GM20431 (cell line): ENCODE data around the gene INTU.
"Not testable (repeated sequence)": the region's sequence is repeated elsewhere in the genome, so short reads cannot be mapped to it uniquely, and the experiment has no call there.

Experiments
- in situ Hi-C: fragments of 300-500 bp; cut with MseI, MboI; formaldehyde crosslinking; loops from one replicate; pipeline ENCODE4 v1.15.0; 2020; ENCODE audit warnings: low sequenced_read_pairs; ENCODE audit not compliant: unreplicated experiment

INTU gene

GRCh38 chr4:127632420-127633403 is at the start of gene INTU:
INTU (plus strand) TSS chr4:127632957; CDS start chr4:127633035, 78 bp downstream.
- in situ Hi-C loops = no loop called here

GRCh38 chr4:127586496-127586895 is 46.3 kb upstream of the INTU start:
- in situ Hi-C loops = not testable (repeated sequence)

- in situ Hi-C loops = no loop called here
These were observed 45.7 kb upstream of the INTU start for GRCh38 chr4:127586922-127587571.

DNA sequence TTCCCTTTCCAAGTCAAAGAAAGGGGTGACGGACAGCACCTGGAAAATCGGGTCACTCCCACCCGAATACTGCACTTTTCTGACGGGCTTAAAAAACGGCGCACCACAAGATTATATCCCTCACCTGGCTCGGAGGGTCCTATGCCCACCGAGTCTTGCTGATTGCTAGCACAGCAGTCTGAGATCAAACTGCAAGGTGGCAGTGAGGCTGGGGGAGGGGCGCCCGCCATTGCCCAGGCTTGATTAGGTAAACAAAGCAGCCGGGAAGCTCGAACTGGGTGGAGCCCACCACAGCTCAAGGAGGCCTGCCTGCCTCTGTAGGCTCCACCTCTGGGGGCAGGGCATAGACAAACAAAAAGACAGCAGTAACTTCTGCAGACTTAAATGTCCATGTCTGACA is 43.6 kb upstream of the INTU start:
- in situ Hi-C loops = not testable (repeated sequence)

DNA sequence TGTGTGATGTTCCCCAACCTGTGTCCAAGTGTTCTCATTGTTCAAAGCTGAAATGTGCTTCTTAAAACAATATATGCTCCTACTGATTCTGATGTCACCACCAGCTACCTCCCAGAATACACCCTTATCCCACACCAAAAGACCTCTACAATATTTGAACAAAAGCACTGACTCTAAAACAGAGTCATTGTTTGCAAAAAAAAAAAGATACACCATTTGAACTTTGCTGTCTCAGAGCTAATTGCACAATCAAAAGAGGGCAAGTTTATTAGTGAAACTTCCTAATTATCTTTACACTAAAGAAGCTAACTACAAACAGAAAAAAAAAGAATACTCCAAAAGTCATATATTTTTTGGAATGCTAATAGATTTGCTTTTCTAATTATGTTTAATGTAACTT is 34.1 kb upstream of the INTU start:
- in situ Hi-C loops = no loop called here

DNA sequence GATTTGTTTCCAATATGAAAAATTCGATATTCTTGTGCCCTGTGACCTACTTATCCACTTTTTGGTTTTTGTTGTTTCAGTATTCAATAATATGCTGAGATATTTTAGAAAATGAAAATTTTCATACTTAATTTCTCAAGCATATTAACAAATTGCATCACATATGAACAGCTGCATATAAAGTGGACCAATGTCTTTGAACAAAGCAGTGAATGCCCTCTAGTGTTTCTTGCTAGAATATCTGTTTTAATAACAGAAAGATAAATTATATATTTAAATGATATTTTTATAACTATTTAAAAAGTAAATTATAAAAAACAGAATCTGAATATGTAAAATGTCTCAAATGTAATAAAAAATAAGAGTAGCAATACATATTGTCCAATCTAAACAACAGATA is 31.7 kb upstream of the INTU start:
- in situ Hi-C loops = loop anchor here (10.0 kb wide), 1 partner anchor 134 kb away; the partner anchor contains the start of gene SLC25A31

DNA sequence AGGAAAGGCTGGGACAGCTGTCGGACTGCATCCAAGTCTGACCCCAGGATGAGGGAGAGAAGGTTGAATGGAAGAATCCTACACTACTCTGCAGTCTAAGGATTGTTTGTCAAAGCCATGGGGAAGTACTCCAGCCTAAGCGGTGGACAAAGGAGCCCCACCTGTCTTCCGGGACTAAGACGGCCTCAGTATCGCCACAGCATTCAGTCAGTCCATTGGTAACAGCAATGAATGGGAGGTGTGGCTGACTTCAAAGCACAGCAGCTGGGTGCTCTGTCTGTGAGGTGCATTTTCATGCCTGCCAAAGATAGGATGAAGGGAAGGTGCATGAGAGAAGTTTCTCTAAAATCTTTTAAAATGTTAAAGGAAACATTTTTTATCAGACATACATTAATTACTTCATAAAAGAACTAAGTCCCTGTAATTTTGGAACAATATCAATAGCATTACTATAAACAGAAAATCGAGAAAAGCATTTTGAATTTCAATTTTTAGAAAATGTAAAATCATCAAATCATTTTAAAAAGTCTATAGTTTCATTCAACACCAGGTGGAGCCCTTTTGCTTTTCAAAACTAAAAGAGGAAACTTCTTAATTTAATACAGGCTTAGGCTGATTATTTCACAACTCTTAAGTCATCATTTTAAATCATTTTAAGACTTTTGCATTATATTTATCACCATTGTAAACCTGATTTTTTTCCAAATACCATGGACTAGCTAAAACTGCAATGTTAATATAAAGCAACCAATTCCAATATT is 27.6 kb upstream of the INTU start:
- in situ Hi-C loops = loop anchor here (10.0 kb wide), 1 partner anchor 130 kb away; the partner anchor contains the start of gene SLC25A31

GRCh38 chr4:127606823-127607222 is 25.9 kb upstream of the INTU start:
- in situ Hi-C loops = loop anchor here (10.0 kb wide), 1 partner anchor 128 kb away; the partner anchor contains the start of gene SLC25A31

- in situ Hi-C loops = loop anchor here (10.0 kb wide), 1 partner anchor 125 kb away; the partner anchor contains the start of gene SLC25A31
These were observed 23.3 kb upstream of the INTU start for GRCh38 chr4:127609484-127609883.

DNA sequence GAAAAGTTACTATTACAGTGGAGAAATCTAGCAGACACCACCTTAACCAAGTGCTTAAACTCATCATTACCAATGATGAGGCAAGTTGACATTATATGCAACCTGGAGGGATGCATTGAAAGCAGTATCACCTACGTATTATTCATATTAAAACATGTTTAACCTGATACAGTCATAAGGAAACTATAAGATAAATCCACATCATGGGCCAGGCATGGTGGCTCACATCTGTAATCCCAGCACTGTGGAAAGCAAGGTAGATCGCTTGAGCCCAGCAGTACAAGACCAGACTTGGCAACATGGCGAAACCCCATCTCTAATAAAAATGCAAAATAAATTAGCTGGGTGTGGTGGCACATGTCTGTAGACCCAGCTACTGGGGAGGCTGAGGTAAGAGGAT is 22.3 kb upstream of the INTU start:
- in situ Hi-C loops = no loop called here

DNA sequence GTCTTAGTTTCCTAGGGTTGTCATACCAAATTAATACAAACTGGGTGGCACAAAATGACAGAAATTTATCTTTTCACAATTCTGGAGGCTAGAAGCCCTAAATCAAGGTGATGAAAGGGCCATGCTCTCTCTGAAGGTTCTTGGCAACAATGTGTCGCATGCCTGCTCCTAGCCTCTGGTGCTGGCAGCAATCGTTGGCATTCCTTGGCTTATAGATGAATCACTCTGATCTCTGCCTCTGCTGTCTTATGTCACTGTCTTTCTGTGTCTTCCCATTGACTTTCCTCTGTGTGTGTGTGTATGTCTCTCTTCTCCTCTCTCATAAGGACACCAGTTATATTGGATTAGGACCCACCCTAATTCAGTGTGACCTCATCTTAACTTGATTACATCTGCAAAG is 15.9 kb upstream of the INTU start:
- in situ Hi-C loops = no loop called here

DNA sequence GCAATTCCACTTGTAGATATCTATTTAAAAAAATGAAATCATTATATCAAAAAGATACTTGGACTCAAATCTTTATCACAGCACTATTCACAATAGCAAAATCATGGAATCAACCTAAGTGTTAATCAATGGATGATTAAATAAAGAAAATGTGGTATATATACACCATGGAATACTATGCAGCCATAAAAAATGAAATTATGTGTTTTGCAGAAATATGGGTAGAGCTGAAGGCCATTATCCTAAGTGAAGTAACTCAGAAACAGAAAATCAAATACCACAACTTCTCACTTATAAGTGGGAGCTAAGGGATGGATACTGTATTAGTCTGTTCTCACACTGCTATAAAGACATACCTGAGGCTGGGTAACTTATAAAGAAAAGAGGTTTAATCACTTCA is 14.3 kb upstream of the INTU start:
- in situ Hi-C loops = no loop called here

DNA sequence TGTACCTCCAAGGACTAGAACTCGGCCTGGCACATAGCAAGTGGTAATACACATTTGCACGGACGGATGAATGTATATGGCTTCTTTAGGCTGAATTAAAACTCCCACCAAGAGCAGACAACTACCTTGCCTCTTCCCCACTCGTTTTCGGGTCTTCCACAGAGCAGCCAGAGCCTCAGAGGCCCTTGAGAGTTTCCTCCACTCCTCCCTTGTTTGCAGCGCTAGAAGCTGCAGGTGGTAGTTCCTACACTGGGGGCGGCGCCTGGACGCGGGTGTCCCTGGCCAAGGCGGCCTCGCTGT is 10.2 kb upstream of the INTU start:
- in situ Hi-C loops = no loop called here

DNA sequence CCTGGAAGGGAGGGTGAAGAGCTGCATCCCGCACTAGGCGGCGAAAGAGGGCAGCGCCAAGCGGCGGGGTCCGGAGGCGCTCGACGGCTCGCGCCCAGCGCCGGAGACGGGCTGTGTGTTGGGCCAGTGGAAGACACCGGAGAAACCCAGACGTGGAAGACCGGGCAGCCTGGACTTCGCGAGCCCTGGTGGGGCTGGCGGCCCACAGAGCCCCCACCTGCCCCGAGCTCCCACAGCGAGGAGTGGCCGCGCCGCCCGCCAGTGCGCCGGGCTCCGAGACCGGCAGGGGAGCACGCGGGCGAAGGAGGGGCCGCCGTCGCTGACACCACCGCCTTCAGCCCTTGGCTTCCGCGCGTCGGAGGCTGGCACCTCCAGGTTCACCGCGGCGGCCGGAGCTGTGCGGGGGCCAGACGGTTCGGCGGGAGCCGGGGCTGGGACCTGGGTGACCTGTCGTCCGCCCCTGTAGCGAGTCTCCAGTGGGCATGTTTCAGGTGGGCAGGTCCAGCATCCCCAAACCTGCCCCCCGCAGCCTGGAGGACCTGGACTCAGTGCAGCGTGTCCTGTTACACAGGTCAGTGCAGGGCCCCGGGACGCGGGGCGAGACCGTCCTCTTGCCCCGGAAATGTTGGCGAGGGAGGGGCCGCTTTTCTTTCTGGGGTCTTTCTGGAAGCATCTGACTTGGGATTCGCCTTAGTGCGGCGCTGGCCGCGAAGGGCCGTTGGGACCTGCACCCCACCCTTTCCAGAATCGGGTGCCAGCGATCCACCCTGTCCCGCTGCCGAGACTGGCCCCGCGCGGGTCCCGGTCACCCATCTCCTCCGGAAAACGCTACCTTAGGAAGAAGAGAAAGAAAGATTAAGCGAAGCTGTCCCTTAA is 9.6 kb upstream of the INTU start:
- in situ Hi-C loops = no loop called here

- in situ Hi-C loops = no loop called here
These were observed 9.0 kb upstream of the INTU start for GRCh38 chr4:127623797-127624083.

DNA sequence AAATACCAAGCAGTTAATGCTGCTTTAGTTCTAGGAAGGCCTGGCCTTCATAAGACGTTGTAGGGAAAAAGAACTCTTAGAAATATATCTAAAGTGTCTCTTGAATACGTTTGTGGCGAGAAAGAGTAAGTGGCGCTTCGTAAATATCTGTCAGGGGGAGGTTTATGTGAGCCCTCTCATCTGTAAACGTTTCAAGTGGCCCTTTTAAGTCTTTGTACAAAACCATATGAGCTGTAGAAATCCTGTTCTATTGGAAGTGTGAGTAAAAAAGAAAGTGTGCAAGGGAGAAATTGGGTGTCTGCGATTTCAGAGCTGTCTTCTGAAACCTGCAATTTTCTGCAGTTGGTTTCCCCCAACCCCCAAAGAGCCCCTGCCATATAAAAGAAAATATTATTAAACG is 8.6 kb upstream of the INTU start:
- in situ Hi-C loops = no loop called here

- in situ Hi-C loops = no loop called here
These were observed 3.4 kb upstream of the INTU start for GRCh38 chr4:127629371-127629770.

- in situ Hi-C loops = no loop called here
These were observed 2.6 kb upstream of the INTU start for GRCh38 chr4:127630152-127630551.

GRCh38 chr4:127631420-127631819 is 1.3 kb upstream of the INTU start:
- in situ Hi-C loops = no loop called here

- in situ Hi-C loops = no loop called here
These were observed 1.4 kb downstream of the INTU start for GRCh38 chr4:127634181-127634580.
